H1 (cell line): ENCODE data around the gene MECR. TPM values are rescaled to one million over a fixed set of nuclear protein-coding genes. Genes with fewer than 3 reads are reported as not detected.

ENCODE experiments used
- ASH2L ChIP-seq: fragments of 200-600, 300-600 bp; sonication (generic); IDR thresholded peaks from one replicate; pipeline ENCODE4 v1.7.1; 2017; ENCODE audit warnings: low read length
- CBX8 ChIP-seq: fragments of 300-800, 300-1000 bp; sonication (generic); IDR thresholded peaks from 2 replicates; pipeline ENCODE4 v1.7.1; 2016; ENCODE audit warnings: low read depth, low read length, borderline replicate concordance
- CEBPB ChIP-seq: IDR thresholded peaks from 2 replicates; pipeline ENCODE4 v1.6.1; 2012; ENCODE audit warnings: low read depth, low read length
- CHD1 ChIP-seq: IDR thresholded peaks from 2 replicates; pipeline ENCODE4 v1.6.1; 2012; ENCODE audit warnings: low read depth, low read length, improper control_type of control experiment
- CTBP2 ChIP-seq: IDR thresholded peaks from 2 replicates; pipeline ENCODE4 v1.7.0; 2011; ENCODE audit warnings: borderline replicate concordance, mild to moderate bottlenecking, moderate library complexity, mixed read lengths, low read length; ENCODE audit not compliant: insufficient read depth, insufficient read length
- JUND ChIP-seq: IDR thresholded peaks from 2 replicates; pipeline ENCODE4 v1.6.1; 2011; ENCODE audit warnings: mild to moderate bottlenecking, improper control_type of control experiment, low read length
- RBBP5 ChIP-seq: IDR thresholded peaks from 2 replicates; pipeline ENCODE4 v1.7.1; 2012; ENCODE audit warnings: low read depth, mild to moderate bottlenecking, inconsistent platforms, low read length, moderate library complexity, borderline replicate concordance
- SIRT6 ChIP-seq: IDR thresholded peaks from one replicate; pipeline ENCODE4 v1.7.1; 2012; ENCODE audit warnings: low read length, inconsistent platforms
- TAF1 ChIP-seq: IDR thresholded peaks from 2 replicates; pipeline ENCODE4 v1.6.1; 2011; ENCODE audit warnings: mild to moderate bottlenecking, low read depth, low read length
- polyA plus RNA-seq, 7 experiments: library from polyadenylated mRNA; depleted of rRNA in 3 of 7; stranded (reverse) in 5 of 7; unstranded in 2 of 7; fragments of >200 nt in 5 of 7; fragments of 200-250 nt in 2 of 7; gene quantifications; 1 replicate in 5 of 7; 2 replicates in 1 of 7; 4 replicates in 1 of 7; pipeline versions ENCODE4 v1.2.1 to v1.2.3, GENCODE V29; 2011 to 2013; ENCODE audit warnings: missing spikeins in 2 of 7, mixed read lengths in 2 of 7
- total RNA-seq: library from RNA; stranded (reverse); fragmentation: NEBNext Ultra II Directional; extraction: Animal tissue kit (Norgen Biotek cat#: 25700); gene quantifications from 2 replicates; pipeline ENCODE4 v1.2.1, GENCODE V29; 2021
- TF ChIP-seq, protein P1 (sequence below): fragments of 300-600 bp; sonication (generic); IDR thresholded peaks from 2 replicates; pipeline ENCODE4 v1.7.1; 2012; ENCODE audit warnings: low read length, moderate library complexity, mild to moderate bottlenecking, inconsistent platforms; ENCODE audit not compliant: insufficient replicate concordance

The MECR gene
- total and polyA plus RNA-seq, 2 of the 8 experiments (the other 6 are each of a cell fraction or from before 2014, with no cell fraction given) = 24.2 to 24.4 TPM

DNA sequence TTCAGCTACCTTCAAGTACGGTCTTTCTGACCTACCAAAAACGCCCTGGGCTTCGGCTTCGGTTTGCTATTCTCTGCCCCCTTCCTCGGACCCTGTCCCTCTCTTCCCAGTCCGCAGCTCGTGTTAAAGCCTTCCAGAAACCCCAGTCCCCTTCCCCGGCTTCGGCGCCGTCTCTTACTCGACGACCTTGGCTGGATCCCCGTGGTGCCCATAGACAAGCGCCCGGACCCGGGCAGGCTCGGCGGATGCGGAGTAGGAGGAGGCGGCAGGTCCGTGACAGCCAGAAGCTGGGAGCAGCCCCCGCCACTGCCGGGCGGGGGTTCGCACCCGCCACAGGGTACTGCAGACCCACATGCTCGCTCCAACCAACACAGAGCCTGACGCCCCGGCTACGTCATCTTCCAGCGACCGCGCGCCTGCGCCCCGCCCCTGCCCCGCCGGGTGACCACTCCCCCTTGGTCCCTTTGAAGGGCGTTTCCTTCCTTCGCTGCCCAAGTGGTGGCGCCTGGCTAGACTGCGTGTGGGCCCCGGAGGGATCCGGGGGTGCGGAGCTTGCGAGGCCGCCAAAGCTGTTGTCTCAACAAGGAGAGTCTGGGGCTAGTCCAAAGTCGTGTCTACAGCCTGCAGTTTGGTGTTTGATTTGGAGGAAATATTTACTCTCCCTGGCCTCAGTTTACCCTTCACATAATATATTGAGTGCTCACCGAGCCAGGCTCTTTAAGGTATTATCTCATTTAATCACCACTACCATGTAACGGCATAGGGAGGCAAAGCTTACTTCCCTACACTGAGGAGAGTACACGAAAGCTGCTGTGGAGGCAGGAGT lies at the start of gene MECR (continued):
- TF ChIP-seq CHD1 (no peak), CTBP2 (no peak), ASH2L (peak; percentile 91), JUND (no peak), RBBP5 (peak; percentile 82; the same call in 1 of the 2 replicates), CBX8 (no peak), SIRT6 (no peak), CEBPB (no peak), TAF1 (peak; percentile 76)
- TF ChIP-seq, protein P1, sequence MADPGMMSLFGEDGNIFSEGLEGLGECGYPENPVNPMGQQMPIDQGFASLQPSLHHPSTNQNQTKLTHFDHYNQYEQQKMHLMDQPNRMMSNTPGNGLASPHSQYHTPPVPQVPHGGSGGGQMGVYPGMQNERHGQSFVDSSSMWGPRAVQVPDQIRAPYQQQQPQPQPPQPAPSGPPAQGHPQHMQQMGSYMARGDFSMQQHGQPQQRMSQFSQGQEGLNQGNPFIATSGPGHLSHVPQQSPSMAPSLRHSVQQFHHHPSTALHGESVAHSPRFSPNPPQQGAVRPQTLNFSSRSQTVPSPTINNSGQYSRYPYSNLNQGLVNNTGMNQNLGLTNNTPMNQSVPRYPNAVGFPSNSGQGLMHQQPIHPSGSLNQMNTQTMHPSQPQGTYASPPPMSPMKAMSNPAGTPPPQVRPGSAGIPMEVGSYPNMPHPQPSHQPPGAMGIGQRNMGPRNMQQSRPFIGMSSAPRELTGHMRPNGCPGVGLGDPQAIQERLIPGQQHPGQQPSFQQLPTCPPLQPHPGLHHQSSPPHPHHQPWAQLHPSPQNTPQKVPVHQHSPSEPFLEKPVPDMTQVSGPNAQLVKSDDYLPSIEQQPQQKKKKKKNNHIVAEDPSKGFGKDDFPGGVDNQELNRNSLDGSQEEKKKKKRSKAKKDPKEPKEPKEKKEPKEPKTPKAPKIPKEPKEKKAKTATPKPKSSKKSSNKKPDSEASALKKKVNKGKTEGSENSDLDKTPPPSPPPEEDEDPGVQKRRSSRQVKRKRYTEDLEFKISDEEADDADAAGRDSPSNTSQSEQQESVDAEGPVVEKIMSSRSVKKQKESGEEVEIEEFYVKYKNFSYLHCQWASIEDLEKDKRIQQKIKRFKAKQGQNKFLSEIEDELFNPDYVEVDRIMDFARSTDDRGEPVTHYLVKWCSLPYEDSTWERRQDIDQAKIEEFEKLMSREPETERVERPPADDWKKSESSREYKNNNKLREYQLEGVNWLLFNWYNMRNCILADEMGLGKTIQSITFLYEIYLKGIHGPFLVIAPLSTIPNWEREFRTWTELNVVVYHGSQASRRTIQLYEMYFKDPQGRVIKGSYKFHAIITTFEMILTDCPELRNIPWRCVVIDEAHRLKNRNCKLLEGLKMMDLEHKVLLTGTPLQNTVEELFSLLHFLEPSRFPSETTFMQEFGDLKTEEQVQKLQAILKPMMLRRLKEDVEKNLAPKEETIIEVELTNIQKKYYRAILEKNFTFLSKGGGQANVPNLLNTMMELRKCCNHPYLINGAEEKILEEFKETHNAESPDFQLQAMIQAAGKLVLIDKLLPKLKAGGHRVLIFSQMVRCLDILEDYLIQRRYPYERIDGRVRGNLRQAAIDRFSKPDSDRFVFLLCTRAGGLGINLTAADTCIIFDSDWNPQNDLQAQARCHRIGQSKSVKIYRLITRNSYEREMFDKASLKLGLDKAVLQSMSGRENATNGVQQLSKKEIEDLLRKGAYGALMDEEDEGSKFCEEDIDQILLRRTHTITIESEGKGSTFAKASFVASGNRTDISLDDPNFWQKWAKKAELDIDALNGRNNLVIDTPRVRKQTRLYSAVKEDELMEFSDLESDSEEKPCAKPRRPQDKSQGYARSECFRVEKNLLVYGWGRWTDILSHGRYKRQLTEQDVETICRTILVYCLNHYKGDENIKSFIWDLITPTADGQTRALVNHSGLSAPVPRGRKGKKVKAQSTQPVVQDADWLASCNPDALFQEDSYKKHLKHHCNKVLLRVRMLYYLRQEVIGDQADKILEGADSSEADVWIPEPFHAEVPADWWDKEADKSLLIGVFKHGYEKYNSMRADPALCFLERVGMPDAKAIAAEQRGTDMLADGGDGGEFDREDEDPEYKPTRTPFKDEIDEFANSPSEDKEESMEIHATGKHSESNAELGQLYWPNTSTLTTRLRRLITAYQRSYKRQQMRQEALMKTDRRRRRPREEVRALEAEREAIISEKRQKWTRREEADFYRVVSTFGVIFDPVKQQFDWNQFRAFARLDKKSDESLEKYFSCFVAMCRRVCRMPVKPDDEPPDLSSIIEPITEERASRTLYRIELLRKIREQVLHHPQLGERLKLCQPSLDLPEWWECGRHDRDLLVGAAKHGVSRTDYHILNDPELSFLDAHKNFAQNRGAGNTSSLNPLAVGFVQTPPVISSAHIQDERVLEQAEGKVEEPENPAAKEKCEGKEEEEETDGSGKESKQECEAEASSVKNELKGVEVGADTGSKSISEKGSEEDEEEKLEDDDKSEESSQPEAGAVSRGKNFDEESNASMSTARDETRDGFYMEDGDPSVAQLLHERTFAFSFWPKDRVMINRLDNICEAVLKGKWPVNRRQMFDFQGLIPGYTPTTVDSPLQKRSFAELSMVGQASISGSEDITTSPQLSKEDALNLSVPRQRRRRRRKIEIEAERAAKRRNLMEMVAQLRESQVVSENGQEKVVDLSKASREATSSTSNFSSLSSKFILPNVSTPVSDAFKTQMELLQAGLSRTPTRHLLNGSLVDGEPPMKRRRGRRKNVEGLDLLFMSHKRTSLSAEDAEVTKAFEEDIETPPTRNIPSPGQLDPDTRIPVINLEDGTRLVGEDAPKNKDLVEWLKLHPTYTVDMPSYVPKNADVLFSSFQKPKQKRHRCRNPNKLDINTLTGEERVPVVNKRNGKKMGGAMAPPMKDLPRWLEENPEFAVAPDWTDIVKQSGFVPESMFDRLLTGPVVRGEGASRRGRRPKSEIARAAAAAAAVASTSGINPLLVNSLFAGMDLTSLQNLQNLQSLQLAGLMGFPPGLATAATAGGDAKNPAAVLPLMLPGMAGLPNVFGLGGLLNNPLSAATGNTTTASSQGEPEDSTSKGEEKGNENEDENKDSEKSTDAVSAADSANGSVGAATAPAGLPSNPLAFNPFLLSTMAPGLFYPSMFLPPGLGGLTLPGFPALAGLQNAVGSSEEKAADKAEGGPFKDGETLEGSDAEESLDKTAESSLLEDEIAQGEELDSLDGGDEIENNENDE = no peak
